A549 (cell line): ENCODE data around the gene HAUS5. TPM values are rescaled to one million over a fixed set of nuclear protein-coding genes. Genes with fewer than 3 reads are reported as not detected.

ENCODE experiments used
- ATAC-seq, 2 experiments: fragments of 200-7000 bp in 1 of 2; fragments of >200 bp in 1 of 2; cut with Nextera tagmentation in 1 of 2; cut with Tn5 transposase in 1 of 2; 3 replicates each; pipeline versions ENCODE4 v1.8.0 to v1.9.1; 2018 to 2020; ENCODE audit warnings: mild to moderate bottlenecking in 1 of 2, moderate library complexity in 1 of 2
- CTCF ChIA-PET: fragments of 300-600 bp; sonication (Branson Sonifier 250); formaldehyde crosslinking; extraction: SDS; loops from one replicate; lab custom pipeline; 2021; ENCODE audit warnings: antibody characterized with exemption, inconsistent platforms; lab: Yijun Ruan, JAX
- POLR2A ChIA-PET: fragments of 350-600 bp; formaldehyde crosslinking; extraction: SDS; loops from one replicate; lab custom pipeline; 2021; ENCODE audit warnings: antibody characterized with exemption, inconsistent platforms; lab: Yijun Ruan, JAX
- DNase-seq, 2 experiments: peaks; one replicate each; pipeline versions ENCODE4 v3.0.0 to v3.0.0-alpha.2; 2011 to 2016; ENCODE audit warnings: low read depth in 1 of 2, low spot score in 1 of 2
- FAIRE-seq: peaks from 2 replicates; lab custom pipeline; 2011; peaks lifted over from hg19 to GRCh38; lab: Jason Lieb, UNC
- H3K27ac ChIP-seq, 2 experiments: fragments of >200 bp; sonication (Bioruptor Twin); formaldehyde crosslinking; 3 replicates each; pipeline ENCODE4 v1.5.1; 2016 to 2017
- H3K4me1 ChIP-seq: fragments of >200 bp; sonication (Bioruptor Twin); formaldehyde crosslinking; 3 replicates; pipeline ENCODE4 v1.6.1; 2016
- H3K4me2 ChIP-seq: fragments of >200 bp; sonication (Bioruptor Twin); formaldehyde crosslinking; 3 replicates; pipeline ENCODE4 v1.6.1; 2016
- H3K4me3 ChIP-seq: fragments of >200 bp; sonication (Bioruptor Twin); formaldehyde crosslinking; 3 replicates; pipeline ENCODE4 v1.5.1; 2016
- H3K9me3 ChIP-seq: fragments of >200 bp; sonication (Bioruptor Twin); formaldehyde crosslinking; 3 replicates; pipeline ENCODE4 v1.6.1; 2016
- CBX2 ChIP-seq: fragments of 200-600 bp; sonication (generic); IDR thresholded peaks from 2 replicates; pipeline ENCODE4 v1.6.1; 2016; ENCODE audit warnings: low read depth, mild to moderate bottlenecking, borderline replicate concordance
- EHMT2 ChIP-seq: fragments of 200-600 bp; sonication (generic); IDR thresholded peaks from 2 replicates; pipeline ENCODE4 v1.6.1; 2016; ENCODE audit warnings: antibody characterized with exemption, low read depth, mild to moderate bottlenecking, moderate library complexity
- ESRRA ChIP-seq: fragments of 150-350 bp; IDR thresholded peaks from 2 replicates; pipeline ENCODE4 v1.6.1; 2014; ENCODE audit warnings: mild to moderate bottlenecking, low read length, borderline replicate concordance
- FOSB ChIP-seq: fragments of 250-450 bp; sonication (Bioruptor Pico); IDR thresholded peaks from 2 replicates; pipeline ENCODE4 v1.5.0; 2020; ENCODE audit warnings: mild to moderate bottlenecking, moderate library complexity
- FOSL2 ChIP-seq, 2 experiments: fragments of 450-650 bp in 1 of 2; fragments of >200 bp in 1 of 2; sonication (Bioruptor Twin) in 1 of 2; formaldehyde crosslinking; IDR thresholded peaks; 2 replicates each; pipeline versions ENCODE4 v1.5.0 to v1.6.1; 2016 to 2020; ENCODE audit warnings: mild to moderate bottlenecking in 1 of 2, moderate library complexity in 1 of 2
- GATA3 ChIP-seq: IDR thresholded peaks from 2 replicates; pipeline ENCODE4 v1.6.1; 2012; ENCODE audit warnings: borderline replicate concordance
- HEYL ChIP-seq: fragments of 250-450 bp; sonication (Bioruptor Pico); IDR thresholded peaks from 2 replicates; pipeline ENCODE4 v1.8.0; 2021; ENCODE audit warnings: mild to moderate bottlenecking, moderate library complexity
- HOXA7 ChIP-seq: fragments of 250-450 bp; sonication (Bioruptor Pico); IDR thresholded peaks from 2 replicates; pipeline ENCODE4 v1.5.0; 2020; ENCODE audit warnings: mild to moderate bottlenecking, moderate library complexity
- HOXB13 ChIP-seq: fragments of 250-450 bp; sonication (Bioruptor Pico); IDR thresholded peaks from 2 replicates; pipeline ENCODE4 v1.5.0; 2020; ENCODE audit warnings: low read depth, mild to moderate bottlenecking, moderate library complexity
- KDM1A ChIP-seq: fragments of 200-600 bp; sonication (generic); IDR thresholded peaks from 2 replicates; pipeline ENCODE4 v1.6.1; 2016; ENCODE audit warnings: low read depth, mild to moderate bottlenecking
- NR3C1 ChIP-seq: fragments of >200 bp; sonication (Bioruptor Twin); formaldehyde crosslinking; IDR thresholded peaks from 3 replicates; pipeline ENCODE4 v1.6.1; 2017
- POLR2A ChIP-seq: IDR thresholded peaks from 2 replicates; pipeline ENCODE4 v1.6.1; 2012; ENCODE audit warnings: mild to moderate bottlenecking, low read length
- RNF2 ChIP-seq: fragments of 200-600 bp; sonication (generic); IDR thresholded peaks from 2 replicates; pipeline ENCODE4 v1.6.1; 2016; ENCODE audit warnings: low read depth, mild to moderate bottlenecking, antibody characterized with exemption, moderate library complexity, borderline replicate concordance
- TP53 ChIP-seq: fragments of 250-450 bp; sonication (Bioruptor Pico); IDR thresholded peaks from 2 replicates; pipeline ENCODE4 v1.5.0; 2021; ENCODE audit warnings: mild to moderate bottlenecking, moderate library complexity
- ZNF302 ChIP-seq: fragments of 250-450 bp; sonication (Bioruptor Pico); IDR thresholded peaks from 2 replicates; pipeline ENCODE4 v1.9.0; 2021; ENCODE audit warnings: inconsistent platforms, mild to moderate bottlenecking, moderate library complexity
- WGBS: methylation state at CpG from one replicate; pipeline ENCODE4 v1.1.6; 2017; ENCODE audit errors: missing lambda C conversion rate; 5-methylcytosine and 5-hydroxymethylcytosine counted together
- polyA plus RNA-seq, 4 experiments: library from polyadenylated mRNA; depleted of rRNA in 3 of 4; stranded (reverse); fragments of >200 nt; fragmentation: RNase III in 1 of 4; extraction: RNeasy Plus Mini Kit Qiagen cat#74134 plus additional on column Dnase treatment in 1 of 4; gene quantifications; 2 replicates in 3 of 4; 3 replicates in 1 of 4; pipeline ENCODE4 v1.2.3, GENCODE V29; 2011 to 2017
- TF ChIP-seq, protein P1 (sequence below): fragments of >200 bp; sonication (Bioruptor Twin); formaldehyde crosslinking; IDR thresholded peaks from 3 replicates; pipeline ENCODE4 v1.5.1; 2016
- TF ChIP-seq, protein P2 (sequence below): fragments of 250-450 bp; sonication (Bioruptor Pico); IDR thresholded peaks from 2 replicates; pipeline ENCODE4 v1.5.0; 2021; ENCODE audit warnings: mild to moderate bottlenecking, moderate library complexity, borderline replicate concordance
- TF ChIP-seq, protein P3 (sequence below): fragments of 250-450 bp; sonication (Bioruptor Pico); IDR thresholded peaks from 2 replicates; pipeline ENCODE4 v1.5.0; 2020; ENCODE audit warnings: low read depth, mild to moderate bottlenecking, moderate library complexity

The HAUS5 gene
- polyA plus RNA-seq, 2 of the 4 experiments (the other 2 are of a cell fraction), result 7.3 to 16.1 TPM

DNA sequence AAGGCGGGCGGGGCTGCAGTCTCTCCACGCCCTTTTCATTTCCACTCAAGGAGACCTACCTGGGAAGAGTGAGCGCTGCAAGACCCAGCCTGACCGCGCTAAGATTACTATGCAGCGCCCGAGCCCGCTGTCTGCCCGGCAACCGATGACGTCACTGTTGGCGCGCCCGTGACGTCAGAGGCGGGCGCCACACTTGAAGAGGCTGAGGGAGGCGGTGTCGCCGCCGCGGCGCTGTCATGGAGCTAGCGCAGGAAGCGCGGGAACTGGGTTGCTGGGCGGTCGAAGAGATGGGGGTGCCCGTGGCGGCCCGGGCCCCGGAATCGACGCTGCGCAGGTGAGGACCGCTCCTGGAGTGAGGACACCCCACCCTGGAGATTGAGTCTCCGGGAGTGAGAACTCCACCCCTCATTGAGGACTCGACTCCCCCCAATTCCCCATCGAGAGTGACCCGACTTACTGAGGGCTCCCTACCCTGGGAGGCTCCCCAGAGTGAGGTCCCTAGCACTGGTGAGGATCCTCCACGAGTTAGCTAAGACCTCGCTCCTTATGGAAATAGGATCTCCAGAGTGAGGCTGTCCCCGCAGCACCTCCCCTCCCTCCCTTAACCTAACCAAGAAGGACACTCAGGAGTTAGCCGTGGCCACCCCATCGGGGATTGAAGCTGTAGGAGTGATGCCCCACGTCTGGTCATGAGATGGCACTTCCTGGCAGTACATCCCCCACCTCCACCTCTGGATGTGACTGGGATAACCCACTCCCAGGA lies at the start of gene HAUS5 (continued):
- TF ChIP-seq, protein P1, sequence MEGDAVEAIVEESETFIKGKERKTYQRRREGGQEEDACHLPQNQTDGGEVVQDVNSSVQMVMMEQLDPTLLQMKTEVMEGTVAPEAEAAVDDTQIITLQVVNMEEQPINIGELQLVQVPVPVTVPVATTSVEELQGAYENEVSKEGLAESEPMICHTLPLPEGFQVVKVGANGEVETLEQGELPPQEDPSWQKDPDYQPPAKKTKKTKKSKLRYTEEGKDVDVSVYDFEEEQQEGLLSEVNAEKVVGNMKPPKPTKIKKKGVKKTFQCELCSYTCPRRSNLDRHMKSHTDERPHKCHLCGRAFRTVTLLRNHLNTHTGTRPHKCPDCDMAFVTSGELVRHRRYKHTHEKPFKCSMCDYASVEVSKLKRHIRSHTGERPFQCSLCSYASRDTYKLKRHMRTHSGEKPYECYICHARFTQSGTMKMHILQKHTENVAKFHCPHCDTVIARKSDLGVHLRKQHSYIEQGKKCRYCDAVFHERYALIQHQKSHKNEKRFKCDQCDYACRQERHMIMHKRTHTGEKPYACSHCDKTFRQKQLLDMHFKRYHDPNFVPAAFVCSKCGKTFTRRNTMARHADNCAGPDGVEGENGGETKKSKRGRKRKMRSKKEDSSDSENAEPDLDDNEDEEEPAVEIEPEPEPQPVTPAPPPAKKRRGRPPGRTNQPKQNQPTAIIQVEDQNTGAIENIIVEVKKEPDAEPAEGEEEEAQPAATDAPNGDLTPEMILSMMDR, result no peak; the same call in 2 of the 3 replicates
- TF ChIP-seq, all 56 proteins: peak for 13

DNA sequence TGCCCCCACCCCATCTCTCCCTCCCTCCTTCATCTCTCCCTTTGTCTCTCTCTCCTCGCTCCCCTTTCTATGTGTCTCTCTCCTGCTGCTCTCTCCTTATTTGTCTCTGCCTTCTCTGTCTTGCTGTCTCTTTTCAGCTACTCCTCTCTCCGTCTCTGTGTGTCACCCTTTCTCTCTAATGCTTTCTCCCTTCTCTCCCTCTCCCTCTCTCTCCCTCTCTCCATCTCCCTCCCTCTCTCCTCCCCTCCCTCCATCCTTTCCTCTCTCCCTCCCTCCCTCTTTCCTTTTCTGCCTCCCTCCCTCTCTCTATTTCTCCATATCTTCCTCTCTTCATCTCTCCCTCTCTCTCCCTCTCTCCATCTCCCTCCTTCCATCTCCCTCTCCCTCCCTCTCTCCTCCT lies 49.8 kb upstream of the HAUS5 start:
- ChIA-PET CTCF (interaction anchor here (0.7 to 5.4 kb wide), 11 partner anchors 11 to 341 kb away, joined by 3 to 37 read pairs (median 4); no protein-coding TSS in a partner anchor), POLR2A (interaction anchor here (0.7 kb wide), 1 partner anchor 50 kb away, joined by 3 read pairs; the partner anchor contains the start of gene HAUS5)
- FAIRE-seq, result no peak
- WGBS, result 31% methylated on average over 2 of the region's 2 CpGs
- Histone ChIP-seq H3K4me1 (0 out of 3 replicates have a peak, but pooled peaks cover 6% of the 10 kb centered on the region), H3K27ac (no peak overlapping the region), H3K4me2 (no peak overlapping the region), H3K9me3 (no peaks in the 10 kb centered on the region), H3K4me3 (no peak overlapping the region)
- ATAC-seq, result 0 out of 6 replicates have a peak, but pooled peaks of 1 of the 2 experiments have one; percentile 6
- TF ChIP-seq TP53 (CRISPR knock-in tag) (no peak), FOSB (no peak), FOSL2 (IDR thresholded peaks at IDR 0.05) (no peak), FOSL2 (CRISPR knock-in tag; IDR thresholded peaks at IDR 0.05) (no peak), RNF2 (no peak), HEYL (CRISPR knock-in tag) (no peak)
- no peak for DNase-seq

DNA sequence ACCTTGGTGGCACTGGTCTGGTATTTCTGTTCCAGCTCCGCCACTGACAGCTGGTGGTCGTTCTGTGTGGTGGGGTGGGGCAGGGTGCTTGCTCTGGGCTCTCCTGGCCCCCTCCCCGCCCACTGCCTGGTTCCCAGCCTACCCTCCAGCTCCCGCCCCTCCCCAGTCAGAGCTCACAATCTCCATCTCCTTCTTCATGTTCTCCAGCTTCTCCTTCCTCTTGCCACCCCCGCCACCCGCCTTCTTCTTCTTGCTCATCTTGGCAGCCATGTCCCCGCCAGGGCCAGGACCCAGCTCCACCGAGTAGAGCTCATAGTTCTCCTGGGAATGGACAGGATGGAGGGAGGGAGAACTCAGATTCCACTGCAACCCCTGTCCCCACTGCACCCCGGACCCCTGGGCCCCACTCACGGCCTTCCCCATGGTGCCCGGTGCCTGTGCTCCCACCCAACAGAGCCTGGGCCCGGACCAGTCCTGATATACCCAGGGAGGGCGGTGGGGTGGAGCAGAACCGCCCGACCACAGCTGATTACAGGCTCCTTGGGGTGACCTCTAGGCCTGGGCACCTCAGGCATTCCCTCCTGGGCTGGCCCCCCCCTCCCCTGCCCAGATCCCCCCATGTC lies 49.2 kb upstream of the HAUS5 start, which contains the start of gene ATP4A:
Gene ATP4A (minus strand): TSS at position 452 of the 623 bp plus-strand sequence. CDS start 29 bp downstream, at position 423.
- FAIRE-seq, result no peak

More for the DNA sequence above, 49.2 kb upstream of the HAUS5 start, which contains the start of gene ATP4A:
- Histone ChIP-seq H3K4me3 (no peak within 1 kb of the TSS), H3K9me3 (no peaks in the 10 kb centered on the region), H3K4me2 (no peak within 1 kb of the TSS), H3K4me1 (0 out of 3 replicates have a peak, but pooled peaks cover 3% of the 10 kb centered on the region), H3K27ac (no peak within 1 kb of the TSS)
- WGBS, result 40% methylated on average over 12 of the region's 15 CpGs
- POLR2A ChIA-PET, result interaction anchor here (0.7 kb wide), 1 partner anchor 49 kb away, joined by 3 read pairs; the partner anchor contains the start of gene HAUS5
- CTCF ChIA-PET, result interaction anchor here (1.1 to 5.4 kb wide), 12 partner anchors 8 to 341 kb away, joined by 3 to 37 read pairs (median 4); no protein-coding TSS in a partner anchor
- TF ChIP-seq KDM1A (no peak), POLR2A (no peak), EHMT2 (no peak), FOSL2 (IDR thresholded peaks at IDR 0.05) (no peak), FOSL2 (CRISPR knock-in tag; IDR thresholded peaks at IDR 0.05) (no peak), HOXB13 (CRISPR knock-in tag) (no peak), NR3C1 (no peak), ESRRA (no peak), HOXA7 (CRISPR knock-in tag) (no peak), HEYL (CRISPR knock-in tag) (no peak), ZNF302 (no peak), GATA3 (no peak), CBX2 (no peak), TP53 (CRISPR knock-in tag) (no peak)
- TF ChIP-seq, protein P2, sequence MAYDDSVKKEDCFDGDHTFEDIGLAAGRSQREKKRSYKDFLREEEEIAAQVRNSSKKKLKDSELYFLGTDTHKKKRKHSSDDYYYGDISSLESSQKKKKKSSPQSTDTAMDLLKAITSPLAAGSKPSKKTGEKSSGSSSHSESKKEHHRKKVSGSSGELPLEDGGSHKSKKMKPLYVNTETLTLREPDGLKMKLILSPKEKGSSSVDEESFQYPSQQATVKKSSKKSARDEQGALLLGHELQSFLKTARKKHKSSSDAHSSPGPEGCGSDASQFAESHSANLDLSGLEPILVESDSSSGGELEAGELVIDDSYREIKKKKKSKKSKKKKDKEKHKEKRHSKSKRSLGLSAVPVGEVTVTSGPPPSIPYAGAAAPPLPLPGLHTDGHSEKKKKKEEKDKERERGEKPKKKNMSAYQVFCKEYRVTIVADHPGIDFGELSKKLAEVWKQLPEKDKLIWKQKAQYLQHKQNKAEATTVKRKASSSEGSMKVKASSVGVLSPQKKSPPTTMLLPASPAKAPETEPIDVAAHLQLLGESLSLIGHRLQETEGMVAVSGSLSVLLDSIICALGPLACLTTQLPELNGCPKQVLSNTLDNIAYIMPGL (CRISPR knock-in tag), result no peak
- TF ChIP-seq, protein P3, sequence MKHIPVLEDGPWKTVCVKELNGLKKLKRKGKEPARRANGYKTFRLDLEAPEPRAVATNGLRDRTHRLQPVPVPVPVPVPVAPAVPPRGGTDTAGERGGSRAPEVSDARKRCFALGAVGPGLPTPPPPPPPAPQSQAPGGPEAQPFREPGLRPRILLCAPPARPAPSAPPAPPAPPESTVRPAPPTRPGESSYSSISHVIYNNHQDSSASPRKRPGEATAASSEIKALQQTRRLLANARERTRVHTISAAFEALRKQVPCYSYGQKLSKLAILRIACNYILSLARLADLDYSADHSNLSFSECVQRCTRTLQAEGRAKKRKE (CRISPR knock-in tag), result no peak
- TF ChIP-seq, all 56 proteins: peak for 0
- ATAC-seq, result peak in 1 of 2 experiments; percentile 6; a peak in 1 of 6 replicates
- DNase-seq, result no peak
